GM18498 (cell line): Measurements from ENCODE around the gene SOX6.
A peak's percentile ranks its signal among the peaks of the same experiment; 100 is the strongest.

Experiments used
- ATAC-seq: cut with Tn5 transposase; IDR thresholded peaks from one replicate; pipeline ENCODE4 v1.9.1; 2021; ENCODE audit warnings: mild to moderate bottlenecking, moderate library complexity; ENCODE audit not compliant: unreplicated experiment

Gene SOX6

DNA sequence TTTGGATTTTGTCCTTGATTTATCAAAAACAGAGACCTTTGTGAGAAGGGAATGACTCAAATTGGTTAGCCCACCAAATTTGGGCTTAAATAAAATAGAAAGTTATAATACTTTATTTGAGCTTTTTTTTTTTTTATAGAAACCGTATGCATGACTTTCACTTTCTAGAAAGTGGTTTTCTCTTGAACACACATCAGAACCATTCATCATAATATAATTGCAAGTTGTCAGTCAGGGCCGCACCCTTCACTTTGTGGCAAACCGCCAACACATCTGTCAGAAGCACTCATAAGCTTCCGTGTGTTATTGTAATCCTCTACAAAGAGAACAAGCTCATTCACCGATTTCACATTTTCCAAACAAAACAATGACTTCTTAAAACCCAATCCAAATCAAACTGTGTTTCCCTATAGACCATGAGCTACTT is 76.1 kb downstream of the SOX6 start:
- ATAC-seq = no peak

DNA sequence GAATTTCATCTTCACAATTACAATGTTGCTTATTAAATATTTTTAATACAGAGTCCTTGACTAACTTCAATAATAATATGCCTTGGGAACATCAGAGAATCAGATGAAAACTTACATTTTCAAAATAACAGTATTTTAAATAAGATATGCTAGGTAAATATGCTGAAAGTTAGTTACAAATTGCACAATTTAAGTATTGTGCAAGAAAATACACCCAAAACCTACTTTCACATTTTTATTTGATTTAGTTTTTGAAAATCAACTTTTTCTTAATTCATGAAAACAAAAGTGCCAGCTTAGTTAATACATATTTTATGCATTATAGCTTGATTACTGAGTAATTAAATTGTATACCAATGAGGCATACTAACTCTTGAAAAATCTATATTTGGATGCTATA is 76.8 kb downstream of the SOX6 start:
- ATAC-seq = no peak

DNA sequence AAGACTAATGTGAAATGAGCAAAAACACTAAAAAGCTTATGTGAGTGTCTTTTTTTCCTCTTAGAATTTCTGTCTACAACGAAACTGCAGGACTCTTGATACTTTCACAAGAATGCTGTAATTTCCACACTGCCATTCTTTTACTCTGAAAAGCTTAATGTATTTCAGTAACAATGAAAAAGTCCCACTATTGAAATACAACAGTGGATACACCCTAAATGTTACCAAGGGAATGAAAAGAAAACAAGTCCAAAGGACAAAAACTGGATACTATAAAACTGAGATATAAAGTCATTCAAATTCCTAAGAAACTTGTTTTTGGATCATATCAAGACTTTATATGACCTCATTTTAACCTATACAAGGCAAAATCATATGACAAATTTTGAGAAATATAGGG is 77.4 kb downstream of the SOX6 start:
- ATAC-seq = no peak

DNA sequence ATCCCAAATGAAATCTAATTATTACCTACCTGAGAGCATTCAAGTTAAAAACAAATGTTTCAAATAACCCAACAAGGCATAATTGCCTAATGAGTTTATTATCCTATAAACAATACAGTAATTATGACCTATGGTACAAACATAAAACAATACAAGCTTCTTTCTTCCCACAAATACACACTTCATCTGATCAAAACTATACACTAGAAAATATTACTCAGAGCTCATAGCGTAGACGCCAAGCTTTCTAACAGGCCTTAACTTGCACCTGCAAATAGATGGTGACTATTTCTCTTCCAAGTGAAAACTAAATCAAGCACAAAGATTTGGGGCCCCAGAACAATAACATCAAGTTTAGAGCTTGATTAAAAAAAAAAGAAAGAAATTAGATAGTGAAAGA is 78.1 kb downstream of the SOX6 start:
- ATAC-seq = no peak

DNA sequence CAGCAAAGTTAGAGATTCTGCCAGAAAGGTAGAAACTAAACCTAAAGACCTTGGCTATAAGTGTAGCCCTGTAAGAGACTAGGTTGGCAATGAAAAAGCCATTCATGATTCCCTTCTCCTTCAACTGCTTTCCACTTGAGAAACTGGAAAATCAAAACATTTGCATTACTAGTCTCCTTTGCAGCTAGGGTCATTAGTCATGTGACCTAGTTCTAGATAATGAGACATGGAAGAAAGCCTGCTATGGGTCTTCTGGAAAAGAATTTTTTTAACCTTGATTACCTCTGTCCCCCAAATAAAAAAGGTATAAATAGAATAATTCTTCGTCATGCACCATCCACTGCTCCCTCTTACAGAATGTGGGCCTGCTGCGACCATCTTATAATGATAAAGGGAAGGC is 80.1 kb downstream of the SOX6 start:
- no peak for ATAC-seq

DNA sequence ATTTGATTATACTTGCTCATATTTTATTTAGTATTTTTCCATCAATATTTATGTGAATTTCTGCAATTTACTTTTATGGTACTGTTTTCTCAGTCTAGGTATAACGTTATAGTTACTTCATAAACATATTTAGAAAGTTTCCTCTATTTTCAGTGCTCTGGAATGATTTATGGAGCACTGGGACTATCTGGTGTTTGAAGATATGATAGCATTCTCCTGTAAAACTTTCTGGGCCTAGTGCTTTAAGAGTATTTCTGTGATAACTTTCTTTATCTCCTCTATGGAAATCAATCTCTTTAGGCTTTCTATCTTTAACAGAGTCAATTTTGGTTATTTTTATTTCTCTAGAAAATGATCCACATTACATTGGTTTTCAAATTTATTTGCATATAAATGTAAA is 85.1 kb downstream of the SOX6 start:
- ATAC-seq = no peak

DNA sequence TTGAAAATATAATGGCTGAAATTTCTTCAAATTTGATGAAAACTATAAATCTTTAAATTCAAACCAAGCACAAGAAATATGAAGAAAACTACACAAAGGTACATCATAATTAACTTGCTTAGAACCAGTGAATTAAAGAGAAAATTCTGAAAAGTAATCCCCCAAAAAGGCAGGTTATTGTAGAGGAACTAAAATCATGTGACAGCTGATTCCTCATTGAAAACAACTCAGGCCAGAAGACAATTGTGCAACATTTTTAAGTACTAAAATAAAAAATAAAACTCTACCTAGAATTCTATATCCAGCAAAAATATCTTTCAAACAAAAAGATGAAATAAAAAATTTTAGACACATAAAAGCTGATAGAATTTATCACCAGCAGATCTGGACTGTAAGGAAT is 90.3 kb downstream of the SOX6 start:
- ATAC-seq = no peak

DNA sequence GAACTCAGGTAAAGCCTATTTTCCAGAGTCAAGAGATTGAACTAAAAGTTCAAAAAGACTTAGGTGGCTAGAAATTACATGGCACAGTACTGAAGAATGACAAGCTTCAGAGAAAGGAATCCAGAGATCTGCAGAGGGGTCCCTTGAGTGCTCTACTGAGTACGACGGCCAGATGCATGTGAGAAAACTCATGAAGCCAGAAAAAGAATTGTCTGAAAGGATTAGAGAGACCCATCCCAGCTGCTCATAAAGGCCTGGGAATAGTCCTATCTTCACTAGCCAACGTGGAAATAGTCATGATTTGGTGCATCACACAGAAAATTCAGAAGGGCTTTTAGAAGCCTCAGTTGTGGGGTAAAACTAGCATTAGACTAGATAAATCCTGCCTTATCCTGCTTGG is 91.3 kb downstream of the SOX6 start:
- no peak for ATAC-seq

DNA sequence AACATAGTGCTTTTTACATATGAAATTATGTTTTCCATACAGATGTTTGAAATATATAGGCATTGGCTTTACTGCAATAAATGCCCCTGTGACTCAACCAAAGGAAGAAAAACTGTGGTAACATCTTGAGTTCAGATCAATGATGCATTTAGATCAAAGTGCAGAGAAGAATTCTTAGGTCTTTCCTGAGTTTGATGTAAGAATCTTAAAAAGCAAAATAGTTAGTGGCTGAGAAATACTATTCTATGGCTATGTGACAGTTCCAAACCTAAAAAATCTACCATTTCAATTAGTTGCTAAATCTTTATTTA is 93.7 kb downstream of the SOX6 start:
- ATAC-seq = peak; percentile 28

DNA sequence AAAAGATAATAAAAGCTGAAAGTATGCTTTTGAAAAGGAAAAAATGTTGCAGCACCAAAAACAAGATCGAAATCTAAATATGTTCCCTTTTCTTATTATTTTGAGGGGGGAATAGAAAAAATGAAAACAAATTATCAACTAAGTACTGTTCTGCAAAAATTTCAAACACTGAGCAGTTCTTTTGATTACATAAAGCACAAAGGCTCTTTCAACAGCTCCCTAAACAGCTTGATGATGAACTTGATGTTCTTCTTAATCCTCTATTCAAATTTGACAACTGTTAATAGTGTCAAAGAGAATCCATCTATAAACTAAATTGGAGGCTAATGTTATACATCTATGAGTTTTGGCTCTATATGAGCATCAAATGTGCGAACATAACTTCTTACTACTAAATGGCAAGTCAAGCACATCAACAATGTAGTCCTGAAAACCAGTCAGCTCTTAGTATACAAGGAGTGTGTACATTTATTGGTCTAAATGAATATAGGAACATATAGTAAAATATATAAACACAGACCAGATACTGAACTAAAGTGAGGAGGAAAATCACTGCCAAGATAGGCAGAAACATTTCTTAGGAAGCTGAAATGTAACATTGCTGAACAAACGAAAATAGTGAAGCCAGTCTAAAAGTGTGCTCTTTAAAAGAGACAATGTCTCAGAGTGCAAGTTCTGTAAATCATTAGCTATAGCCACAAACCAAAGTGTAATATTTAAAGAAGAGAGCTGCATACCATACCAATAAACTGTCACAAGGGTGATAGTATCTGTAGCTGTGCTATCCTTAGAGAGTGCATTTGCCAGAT is 94.3 kb downstream of the SOX6 start:
- ATAC-seq = peak; percentile 93

DNA sequence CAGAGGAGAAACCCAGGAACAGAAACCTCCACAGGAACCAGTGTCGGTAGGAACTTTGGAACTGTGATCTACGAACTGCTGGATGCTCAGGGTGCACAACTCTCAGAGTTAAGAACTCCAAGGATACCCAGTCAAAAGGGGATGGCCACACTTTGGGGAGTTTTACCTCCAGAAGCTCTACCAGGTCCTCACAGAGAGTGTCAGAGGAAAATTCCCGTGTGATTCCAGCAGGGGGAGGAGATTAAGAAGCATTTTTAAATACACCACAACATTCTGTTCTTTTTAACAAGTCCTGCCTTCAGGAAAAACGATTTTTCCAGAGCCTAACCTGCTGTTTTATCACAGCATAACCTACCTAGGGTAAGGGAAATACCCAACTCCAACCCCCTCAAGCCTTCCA is 104.0 kb downstream of the SOX6 start:
- ATAC-seq = no peak

DNA sequence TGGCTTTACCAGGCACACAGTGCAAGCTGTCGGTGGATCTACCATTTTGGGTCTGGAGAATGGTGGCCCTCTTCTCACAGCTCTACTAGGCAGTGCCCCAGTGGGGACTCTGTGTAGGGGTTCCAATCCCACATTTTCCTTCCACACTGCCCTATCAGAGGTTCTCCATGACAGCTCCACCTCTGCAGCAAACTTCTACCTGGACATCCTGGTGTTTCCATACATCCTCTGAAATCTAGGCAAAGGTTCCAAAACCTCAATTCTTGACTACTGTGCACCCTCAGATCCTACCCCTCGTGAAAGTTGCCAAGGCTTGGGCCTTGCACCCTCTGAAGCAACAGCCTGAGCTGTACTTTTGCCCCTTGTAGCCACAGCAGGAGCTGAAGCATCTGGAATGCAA is 108.1 kb downstream of the SOX6 start:
- no peak for ATAC-seq

DNA sequence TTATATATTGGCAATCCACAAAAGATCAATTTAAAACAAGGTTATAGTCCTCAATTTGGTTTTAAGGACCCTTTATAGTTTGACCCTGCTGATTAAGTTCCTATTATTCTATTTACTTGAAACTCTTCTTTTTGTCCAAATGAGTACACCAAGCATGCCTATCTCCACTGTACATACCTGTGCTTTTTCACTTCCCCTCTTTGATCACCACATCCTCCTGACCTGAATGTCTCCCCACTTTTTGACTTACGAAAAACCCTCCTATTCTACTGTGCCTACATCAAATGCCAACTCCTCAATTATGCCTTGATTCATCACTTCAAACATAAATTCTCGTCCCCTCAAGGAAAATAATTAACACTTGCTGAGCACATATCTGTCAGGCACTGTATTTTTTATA is 113.5 kb downstream of the SOX6 start:
- no peak for ATAC-seq

DNA sequence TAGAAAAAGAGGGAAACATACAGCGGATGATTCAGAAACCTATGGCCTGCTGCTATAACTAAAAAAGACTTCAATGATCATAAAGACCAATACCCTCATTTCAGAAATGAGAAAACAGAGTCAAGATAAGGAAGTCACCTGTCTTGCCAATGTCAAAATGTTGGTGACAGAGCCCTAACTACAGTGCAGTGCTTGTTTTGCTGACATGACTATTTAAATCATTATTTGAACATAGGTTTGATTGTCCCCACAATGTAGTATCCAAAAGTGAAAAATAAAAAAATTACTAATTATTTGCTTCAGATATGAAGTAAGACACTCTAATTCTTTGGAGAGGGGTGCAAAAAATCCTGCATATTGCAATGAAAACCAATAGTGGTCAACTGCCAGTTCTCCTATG is 115.7 kb downstream of the SOX6 start:
- ATAC-seq = no peak

DNA sequence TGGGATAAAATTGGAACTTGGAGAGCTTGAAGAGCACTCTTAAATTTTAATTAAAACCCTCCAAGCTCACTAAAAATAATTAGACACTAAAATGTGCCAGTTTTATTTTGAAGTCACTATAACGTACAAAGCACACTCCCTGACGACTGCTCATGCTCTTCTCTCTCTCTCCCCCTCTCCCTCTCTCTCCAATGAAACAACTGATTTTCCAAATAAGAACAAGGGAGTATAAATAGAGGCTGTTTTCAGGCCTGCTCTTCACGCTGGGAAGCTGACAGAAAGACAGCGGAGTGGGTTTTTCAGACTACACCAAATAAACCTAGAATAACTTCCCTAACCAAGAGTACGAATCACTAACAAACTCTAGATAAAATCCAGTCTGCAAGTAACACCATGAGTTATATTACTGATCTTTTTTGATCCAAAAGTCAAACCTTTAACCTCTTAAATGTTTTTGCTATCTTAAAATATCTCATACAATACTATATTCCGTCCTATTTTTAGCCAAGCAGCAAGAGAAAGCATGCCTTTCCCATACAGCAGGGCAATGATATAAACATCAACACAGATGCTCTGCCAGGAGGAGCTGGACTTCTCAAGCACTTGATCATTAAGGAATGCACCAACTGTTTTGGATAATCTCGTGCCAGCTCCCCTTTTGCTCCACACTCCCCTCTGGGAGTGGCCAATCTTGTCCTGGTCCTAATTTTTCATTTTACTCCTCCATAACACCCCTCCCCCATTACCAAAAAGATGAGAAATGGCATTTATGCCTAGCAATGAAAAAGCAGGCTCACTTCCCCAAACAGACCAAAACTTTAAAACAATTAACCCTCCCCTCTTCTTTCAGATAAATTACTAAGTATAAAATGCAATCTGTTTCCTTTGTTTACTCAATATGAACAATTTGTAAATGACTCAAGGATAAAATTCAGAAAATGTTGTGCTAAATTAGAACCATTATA is 116.9 kb downstream of the SOX6 start:
- ATAC-seq = no peak

DNA sequence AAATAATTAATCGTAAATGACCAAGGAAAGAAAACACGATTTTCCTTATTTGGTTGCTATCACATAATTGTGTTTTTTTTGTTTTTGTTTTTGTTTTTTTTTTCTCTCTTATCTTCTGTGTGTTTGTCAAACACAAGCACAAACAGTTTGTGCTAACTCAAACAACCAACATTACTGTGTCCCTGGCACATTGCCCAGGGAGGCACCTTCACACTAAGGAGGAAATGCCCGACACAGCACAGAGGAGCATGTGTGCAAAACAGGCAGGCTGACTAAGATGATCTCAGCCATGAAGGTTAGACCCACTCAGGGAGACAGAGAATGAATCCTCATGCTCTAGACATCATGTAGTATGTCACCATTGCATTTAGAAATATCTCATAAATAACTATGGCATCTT is 130.1 kb downstream of the SOX6 start:
- no peak for ATAC-seq

DNA sequence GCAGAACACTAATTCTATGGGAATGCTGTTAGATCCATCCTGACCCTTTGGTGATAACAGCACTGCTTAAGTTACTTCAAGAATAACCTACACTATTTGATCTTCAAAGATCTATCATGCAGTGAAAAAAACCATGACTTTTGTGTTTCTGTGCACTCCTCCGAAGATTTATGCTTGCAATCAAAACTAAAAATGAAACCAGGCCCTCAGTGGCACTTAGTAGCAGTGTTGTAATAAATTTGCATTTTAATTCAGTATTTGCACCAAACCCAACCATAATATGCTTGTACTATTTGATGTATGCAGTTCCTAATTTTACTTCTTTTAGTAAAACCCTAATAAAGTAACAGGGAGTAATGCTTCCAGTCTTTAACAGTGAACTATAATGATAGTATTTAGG is 130.7 kb downstream of the SOX6 start:
- no peak for ATAC-seq

DNA sequence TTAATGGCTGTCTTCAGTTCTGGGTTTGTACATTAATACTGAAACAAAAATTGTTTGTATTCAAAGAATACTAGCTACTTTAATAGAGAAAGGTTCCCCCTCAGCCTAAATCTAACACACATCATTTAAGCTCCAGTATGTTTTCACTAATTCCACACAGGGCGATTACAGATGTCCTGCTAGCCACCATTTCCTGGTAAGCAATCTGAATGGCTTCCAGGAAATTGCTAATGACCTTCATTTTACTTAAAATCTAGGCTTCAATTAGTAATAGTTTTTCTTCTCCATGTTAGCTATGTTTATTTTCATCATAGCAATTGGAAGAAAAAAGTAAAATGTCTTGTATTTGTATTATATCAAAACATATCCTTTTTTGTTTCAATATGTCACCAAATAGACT is 132.8 kb downstream of the SOX6 start:
- ATAC-seq = no peak

DNA sequence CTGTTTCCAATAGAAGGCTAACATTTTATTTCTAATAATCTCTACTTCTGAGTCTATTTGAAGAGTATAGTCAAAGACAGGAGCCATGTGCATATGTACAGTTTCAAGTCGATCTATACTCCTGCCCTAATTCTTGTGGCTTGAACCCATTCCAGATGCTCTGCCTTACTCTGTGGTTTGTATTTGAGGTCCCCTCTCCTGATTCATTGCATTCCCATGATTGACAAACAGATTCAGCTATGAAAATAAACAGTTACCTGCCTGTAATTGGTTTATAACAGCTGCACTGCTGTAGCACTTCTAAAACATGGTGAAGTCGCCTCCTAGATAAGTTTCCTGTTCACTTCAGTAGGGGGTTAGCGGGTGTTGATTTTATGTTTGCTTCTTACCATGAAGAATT is 138.7 kb downstream of the SOX6 start:
- no peak for ATAC-seq

DNA sequence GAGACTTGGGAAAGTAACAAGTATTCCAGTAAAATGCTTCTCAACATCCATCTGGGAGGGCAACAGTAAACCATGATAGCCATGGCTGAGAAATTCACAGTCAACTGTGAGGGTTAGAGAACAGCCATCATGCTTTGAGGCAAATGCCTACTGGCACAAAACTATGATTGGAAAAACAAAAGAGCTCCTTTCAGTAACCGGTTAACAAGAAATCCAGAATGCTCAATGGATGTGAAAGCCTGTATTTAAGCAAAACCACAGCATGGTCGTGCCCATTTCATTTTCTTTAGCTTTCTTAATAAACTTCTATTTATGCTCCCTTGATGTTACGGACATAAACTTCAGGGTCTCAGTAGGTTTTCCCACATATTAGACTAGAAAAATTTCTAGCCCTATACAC is 139.5 kb downstream of the SOX6 start:
- no peak for ATAC-seq

DNA sequence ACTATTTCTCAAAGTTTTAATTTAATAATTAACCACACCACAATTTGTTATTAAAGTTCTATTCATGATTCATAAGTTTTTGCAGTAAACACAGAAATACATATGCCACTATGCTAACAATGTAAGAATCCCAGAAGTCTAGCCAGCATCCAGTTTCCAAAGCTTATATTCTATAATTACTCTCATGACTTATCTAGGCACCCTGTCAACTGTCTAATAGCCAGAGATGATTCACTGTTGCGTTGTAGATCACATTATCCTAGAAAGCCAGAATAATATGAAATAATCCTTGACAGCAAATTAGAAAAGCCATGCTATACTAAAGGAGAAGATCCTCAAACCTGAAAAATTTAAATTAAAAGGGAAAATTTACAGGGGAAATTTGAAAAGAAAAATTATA is 141.0 kb downstream of the SOX6 start:
- no peak for ATAC-seq

DNA sequence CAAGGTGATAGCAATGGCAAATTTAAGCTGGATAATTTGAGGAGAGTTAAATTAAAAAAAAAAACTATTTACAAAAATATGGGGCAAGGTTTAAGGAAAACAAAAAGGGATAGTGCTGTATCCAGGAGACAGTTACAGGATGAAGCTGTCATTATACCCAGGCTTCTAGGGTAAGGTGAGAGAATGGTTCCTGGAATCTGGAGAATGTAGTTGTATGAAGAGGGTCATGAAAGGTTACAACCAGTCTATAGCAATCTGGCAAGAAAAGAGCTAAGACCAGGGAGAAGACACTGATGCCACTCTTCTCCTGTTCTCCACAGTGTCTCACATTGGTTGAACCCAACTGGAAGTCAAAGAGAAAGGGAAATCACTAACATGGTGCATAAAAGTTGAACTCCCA is 144.9 kb downstream of the SOX6 start:
- no peak for ATAC-seq
